Caco-2 (cell line): ENCODE measurements around the gene PROSER3. TPM values are rescaled to one million over a fixed set of nuclear protein-coding genes. Genes with fewer than 3 reads are reported as not detected.

Source experiments
- BruUV-seq: library from RNA; stranded (reverse); fragments of 400-500 nt; replicated peaks from 2 replicates; lab custom pipeline; 2021; lab: Mats Ljungman, UMichigan
- CTCF ChIA-PET: fragments of 300-600 bp; sonication (Branson Sonifier 250); formaldehyde crosslinking; loops from one replicate; lab custom pipeline; 2022; ENCODE audit warnings: antibody characterized with exemption; lab: Charles Lee
- POLR2A ChIA-PET: fragments of 300-600 bp; sonication (Branson Sonifier 250); formaldehyde crosslinking; loops from one replicate; lab custom pipeline; 2022; ENCODE audit warnings: antibody characterized with exemption; lab: Charles Lee
- DNase-seq, 2 experiments: peaks; one replicate each; pipeline versions ENCODE4 v3.0.0 to v3.0.0-alpha.2; 2020 to 2022
- H3K27me3 ChIP-seq: replicated peaks from 2 replicates; pipeline ENCODE4 v1.6.0; 2011; ENCODE audit warnings: low read length; ENCODE audit not compliant: control insufficient read depth, insufficient read depth
- H3K36me3 ChIP-seq: 2 replicates; pipeline ENCODE4 v1.5.1; 2011; ENCODE audit warnings: low read length; ENCODE audit not compliant: control insufficient read depth, insufficient read depth
- H3K4me1 ChIP-seq: fragments of 250-450 bp; sonication (Bioruptor Pico); 2 replicates; pipeline ENCODE4 v1.5.1; 2020; ENCODE audit warnings: mild to moderate bottlenecking
- H3K4me3 ChIP-seq: 2 replicates; pipeline ENCODE4 v1.5.1; 2011; ENCODE audit warnings: low read depth, mild to moderate bottlenecking, control low read depth, low read length
- H3K9me3 ChIP-seq: fragments of 250-450 bp; sonication (Bioruptor Pico); 2 replicates; pipeline ENCODE4 v1.5.1; 2020; ENCODE audit warnings: mild to moderate bottlenecking, moderate library complexity
- H3K27ac Mint-ChIP-seq: one replicate; pipeline ENCODE4 v1.8.0; 2022; ENCODE audit warnings: mixed read lengths; ENCODE audit not compliant: unreplicated experiment
- H3K27me3 Mint-ChIP-seq: one replicate; pipeline ENCODE4 v1.8.0; 2022; ENCODE audit warnings: mixed read lengths; ENCODE audit not compliant: insufficient read depth, unreplicated experiment
- H3K36me3 Mint-ChIP-seq: one replicate; pipeline ENCODE4 v1.8.0; 2022; ENCODE audit warnings: mild to moderate bottlenecking, mixed read lengths; ENCODE audit not compliant: insufficient read depth, unreplicated experiment
- H3K4me1 Mint-ChIP-seq: one replicate; pipeline ENCODE4 v1.8.0; 2022; ENCODE audit warnings: low read depth, mixed read lengths; ENCODE audit not compliant: unreplicated experiment
- H3K4me3 Mint-ChIP-seq: one replicate; pipeline ENCODE4 v1.8.0; 2022; ENCODE audit warnings: mild to moderate bottlenecking, moderate library complexity, mixed read lengths; ENCODE audit not compliant: unreplicated experiment
- H3K9me3 Mint-ChIP-seq: one replicate; pipeline ENCODE4 v1.8.0; 2022; ENCODE audit warnings: mixed read lengths; ENCODE audit not compliant: unreplicated experiment
- intact Hi-C: fragments of 100-400 bp; cut with micrococcal nuclease; formaldehyde crosslinking; loops from one replicate; pipeline ENCODE4 v1.10.0; 2022; ENCODE audit not compliant: unreplicated experiment
- total RNA-seq: library from RNA; stranded (reverse); gene quantifications from 2 replicates; pipeline ENCODE4 v1.2.3, GENCODE V29; 2022
- TF ChIP-seq, protein P1 (sequence below), 2 experiments: fragments of 200-600 bp in 1 of 2; IDR thresholded peaks; 1 replicate in 1 of 2; 2 replicates in 1 of 2; pipeline versions ENCODE4 v1.5.1 to v1.8.0; 2011 to 2022; ENCODE audit warnings: antibody characterized with exemption in 1 of 2, control low read depth in 1 of 2, inconsistent platforms in 1 of 2, low read depth in 1 of 2, low read length in 1 of 2, mild to moderate bottlenecking in 1 of 2, moderate library complexity in 1 of 2; ENCODE audit not compliant: insufficient read depth in 1 of 2, severe bottlenecking in 1 of 2, unreplicated experiment in 1 of 2

Gene PROSER3
- total RNA-seq, 1 experiment from 2014 or later: 34.6 TPM

DNA sequence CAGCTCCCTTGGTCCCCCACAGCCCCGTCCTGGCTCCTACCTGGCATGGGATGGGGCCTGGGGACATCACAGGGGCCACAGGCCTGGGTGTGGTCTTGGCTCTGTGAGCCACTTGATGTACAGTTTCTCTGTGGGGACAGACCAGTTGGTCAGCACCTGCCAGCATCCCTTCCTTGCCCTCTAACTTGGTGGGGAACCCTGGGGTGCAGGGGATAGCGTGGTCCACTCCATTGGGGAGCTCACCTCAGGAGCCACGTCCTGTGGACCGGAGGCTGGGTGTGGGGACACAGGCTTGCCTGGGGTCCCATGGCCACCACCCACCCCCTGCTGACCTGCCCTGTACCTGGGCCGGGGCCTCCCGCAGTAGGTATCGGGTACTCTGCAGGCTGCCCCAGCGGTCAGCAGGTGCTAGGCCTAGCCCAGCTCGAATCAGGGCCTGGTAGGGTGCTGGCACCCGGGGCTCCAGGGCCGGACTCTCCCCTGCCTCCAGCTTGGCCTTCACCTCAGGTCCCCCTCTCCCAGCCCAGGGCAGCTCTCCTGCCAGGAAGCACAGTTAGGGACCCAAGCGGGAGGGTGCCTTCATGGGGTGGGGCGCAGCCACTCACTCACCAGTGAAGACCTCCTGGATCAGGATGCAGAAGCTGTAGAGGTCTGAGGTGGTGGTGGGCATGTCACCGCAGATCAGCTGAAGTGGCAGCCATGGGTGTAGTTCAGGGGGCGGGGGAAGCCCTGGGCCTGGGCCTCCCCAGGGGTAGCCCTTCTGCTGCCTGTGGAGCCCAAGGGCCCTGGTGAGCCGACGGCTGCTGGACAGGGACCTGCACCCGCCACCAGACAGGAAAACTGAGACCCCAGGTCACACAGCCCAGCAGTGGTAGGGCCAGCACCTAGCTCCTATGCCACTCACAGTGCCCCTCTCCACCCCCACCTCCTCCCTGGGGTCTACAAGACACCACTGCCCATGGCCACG lies 32.3 kb downstream of the PROSER3 start:
- no peaks in the 10 kb centered on the region for H3K4me1 Mint-ChIP-seq
- Histone ChIP-seq H3K27me3 (no peaks in the 10 kb centered on the region), H3K4me1 (no peaks in the 10 kb centered on the region), H3K9me3 (no peaks in the 10 kb centered on the region), H3K4me3 (no peak overlapping the region), H3K36me3 (no peaks in the 10 kb centered on the region)
- no peak for DNase-seq
- TF ChIP-seq, protein P1, sequence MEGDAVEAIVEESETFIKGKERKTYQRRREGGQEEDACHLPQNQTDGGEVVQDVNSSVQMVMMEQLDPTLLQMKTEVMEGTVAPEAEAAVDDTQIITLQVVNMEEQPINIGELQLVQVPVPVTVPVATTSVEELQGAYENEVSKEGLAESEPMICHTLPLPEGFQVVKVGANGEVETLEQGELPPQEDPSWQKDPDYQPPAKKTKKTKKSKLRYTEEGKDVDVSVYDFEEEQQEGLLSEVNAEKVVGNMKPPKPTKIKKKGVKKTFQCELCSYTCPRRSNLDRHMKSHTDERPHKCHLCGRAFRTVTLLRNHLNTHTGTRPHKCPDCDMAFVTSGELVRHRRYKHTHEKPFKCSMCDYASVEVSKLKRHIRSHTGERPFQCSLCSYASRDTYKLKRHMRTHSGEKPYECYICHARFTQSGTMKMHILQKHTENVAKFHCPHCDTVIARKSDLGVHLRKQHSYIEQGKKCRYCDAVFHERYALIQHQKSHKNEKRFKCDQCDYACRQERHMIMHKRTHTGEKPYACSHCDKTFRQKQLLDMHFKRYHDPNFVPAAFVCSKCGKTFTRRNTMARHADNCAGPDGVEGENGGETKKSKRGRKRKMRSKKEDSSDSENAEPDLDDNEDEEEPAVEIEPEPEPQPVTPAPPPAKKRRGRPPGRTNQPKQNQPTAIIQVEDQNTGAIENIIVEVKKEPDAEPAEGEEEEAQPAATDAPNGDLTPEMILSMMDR (IDR thresholded peaks at IDR 0.05; ENCODE audit: insufficient read depth in 1 of 2, low read depth in 1 of 2, low read length in 1 of 2, severe bottlenecking in 1 of 2, unreplicated experiment in 1 of 2): no peak
- H3K9me3 Mint-ChIP-seq: no peaks in the 10 kb centered on the region
- H3K36me3 Mint-ChIP-seq: peaks cover 5% of the 10 kb centered on the region
- H3K27me3 Mint-ChIP-seq: peaks cover 5% of the 10 kb centered on the region
- H3K4me3 Mint-ChIP-seq: no peak overlapping the region
- ChIA-PET POLR2A (no interaction called here), CTCF (interaction anchor here (0.6 kb wide), 1 partner anchor 24 kb away, joined by 5 read pairs; no protein-coding TSS in a partner anchor)
- H3K27ac Mint-ChIP-seq: no peak overlapping the region
- BruUV-seq: no TSS peak
- intact Hi-C loops: no loop called here

DNA sequence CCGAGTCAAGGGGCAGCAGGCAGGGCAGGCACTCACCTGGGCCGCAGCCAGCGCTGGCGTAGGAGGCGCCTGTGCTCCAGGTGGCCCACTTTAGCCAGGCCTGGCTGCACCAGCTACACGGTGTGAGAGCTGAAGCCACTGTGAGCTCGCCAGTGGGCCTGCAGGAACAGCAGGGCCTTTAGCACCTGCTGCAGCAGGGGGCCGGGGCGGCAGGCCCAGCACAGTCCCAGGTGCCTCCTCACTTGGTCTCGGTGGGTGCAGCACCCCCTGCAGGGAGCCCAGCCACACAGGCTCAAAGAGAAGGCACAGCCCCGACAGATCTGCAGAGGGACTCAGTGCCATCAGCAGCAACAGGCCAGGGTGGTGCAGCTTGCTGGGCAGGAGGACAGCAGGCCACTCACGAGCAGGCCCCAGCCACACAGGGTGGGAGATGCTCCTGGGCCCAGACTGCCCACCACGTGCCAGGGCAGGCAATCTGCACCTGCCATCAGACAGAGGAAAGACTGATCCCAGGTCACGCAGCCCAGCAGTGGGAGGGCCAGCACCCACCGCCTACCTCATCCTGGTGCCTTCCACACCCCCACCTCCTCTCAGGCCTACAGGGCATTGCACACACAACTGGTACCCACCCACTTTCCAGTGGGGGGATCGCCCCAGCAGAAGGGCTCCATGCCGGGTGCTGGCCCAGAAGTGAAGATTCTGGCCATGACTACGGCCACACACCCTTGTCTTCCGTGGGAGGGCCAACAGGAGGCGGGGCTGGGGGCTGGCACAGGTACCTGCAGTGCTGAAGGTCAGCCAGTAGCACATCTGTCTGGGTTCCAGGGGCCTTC lies 33.2 kb downstream of the PROSER3 start:
- no peak overlapping the region for H3K27ac Mint-ChIP-seq
- POLR2A ChIA-PET: no interaction called here

More for the DNA sequence above, 33.2 kb downstream of the PROSER3 start:
- Mint-ChIP-seq H3K9me3 (no peaks in the 10 kb centered on the region), H3K4me3 (no peak overlapping the region), H3K27me3 (peaks cover 5% of the 10 kb centered on the region), H3K36me3 (peaks cover 5% of the 10 kb centered on the region), H3K4me1 (no peaks in the 10 kb centered on the region)
- Histone ChIP-seq H3K9me3 (no peaks in the 10 kb centered on the region), H3K4me1 (no peaks in the 10 kb centered on the region), H3K4me3 (no peak overlapping the region), H3K27me3 (no peaks in the 10 kb centered on the region), H3K36me3 (no peaks in the 10 kb centered on the region)
- DNase-seq: peak in 1 of 2 experiments; percentile 32
- TF ChIP-seq, protein P1 (IDR thresholded peaks at IDR 0.05; ENCODE audit: insufficient read depth in 1 of 2, low read depth in 1 of 2, low read length in 1 of 2, severe bottlenecking in 1 of 2, unreplicated experiment in 1 of 2): peak in 1 of 2 experiments; percentile 10
- CTCF ChIA-PET: no interaction called here
- intact Hi-C loops: no loop called here
- no TSS peak for BruUV-seq
